Thyroid gland (tissue), 4 donors: ENCODE measurements around the gene INPP5A.

Experiments used
- POLR2A ChIP-seq, 2 donors: fragments of 450-650 bp; IDR thresholded peaks; one replicate each; pipeline ENCODE4 v1.6.1; 2017; ENCODE audit warnings: antibody characterized with exemption in 2 of 2, mild to moderate bottlenecking in 2 of 2, moderate library complexity in 1 of 2
- TF ChIP-seq, protein P1 (sequence below), 6 experiments: fragments of 200-600 bp in 3 of 6; fragments of 450-650 bp in 3 of 6; sonication (generic) in 3 of 6; IDR thresholded peaks; one replicate each; pipeline ENCODE4 v1.5.1; 2016 to 2019; ENCODE audit warnings: antibody characterized with exemption in 6 of 6, mild to moderate bottlenecking in 2 of 6, inconsistent platforms in 1 of 6, moderate library complexity in 1 of 6

DNA sequence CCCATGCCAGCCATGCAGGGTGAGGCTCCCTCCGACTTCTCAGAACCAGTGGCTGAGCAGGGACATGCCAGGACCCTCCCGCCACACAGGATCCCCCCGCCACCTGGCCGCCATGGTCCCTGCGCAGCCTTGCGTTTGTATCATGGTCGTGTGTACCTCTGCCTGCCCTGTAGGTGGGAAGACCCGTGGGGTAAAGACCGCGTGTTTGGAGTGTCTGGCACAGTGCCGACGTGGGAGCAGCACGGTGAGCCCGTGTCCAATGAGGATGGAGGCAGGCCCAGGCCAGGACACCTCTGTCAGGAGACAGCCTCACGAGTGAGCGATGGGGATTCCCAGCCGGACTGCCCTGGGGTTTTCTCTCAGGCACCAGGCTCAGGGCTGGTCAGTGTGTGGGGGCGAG lies 216.5 kb downstream of the INPP5A start:
- no peak for TF ChIP-seq POLR2A (IDR thresholded peaks at IDR 0.05)
- TF ChIP-seq, protein P1, sequence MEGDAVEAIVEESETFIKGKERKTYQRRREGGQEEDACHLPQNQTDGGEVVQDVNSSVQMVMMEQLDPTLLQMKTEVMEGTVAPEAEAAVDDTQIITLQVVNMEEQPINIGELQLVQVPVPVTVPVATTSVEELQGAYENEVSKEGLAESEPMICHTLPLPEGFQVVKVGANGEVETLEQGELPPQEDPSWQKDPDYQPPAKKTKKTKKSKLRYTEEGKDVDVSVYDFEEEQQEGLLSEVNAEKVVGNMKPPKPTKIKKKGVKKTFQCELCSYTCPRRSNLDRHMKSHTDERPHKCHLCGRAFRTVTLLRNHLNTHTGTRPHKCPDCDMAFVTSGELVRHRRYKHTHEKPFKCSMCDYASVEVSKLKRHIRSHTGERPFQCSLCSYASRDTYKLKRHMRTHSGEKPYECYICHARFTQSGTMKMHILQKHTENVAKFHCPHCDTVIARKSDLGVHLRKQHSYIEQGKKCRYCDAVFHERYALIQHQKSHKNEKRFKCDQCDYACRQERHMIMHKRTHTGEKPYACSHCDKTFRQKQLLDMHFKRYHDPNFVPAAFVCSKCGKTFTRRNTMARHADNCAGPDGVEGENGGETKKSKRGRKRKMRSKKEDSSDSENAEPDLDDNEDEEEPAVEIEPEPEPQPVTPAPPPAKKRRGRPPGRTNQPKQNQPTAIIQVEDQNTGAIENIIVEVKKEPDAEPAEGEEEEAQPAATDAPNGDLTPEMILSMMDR (IDR thresholded peaks at IDR 0.05), result no peak
